Activated CD4-positive, alpha-beta T cell treated with anti-CD3 and anti-CD28 coated beads, Interleukin-2, Interleukin-6, amounts not matched to agents 100 ng/mL and 50 ng/mL, durations not matched to agents 16 hours and 8 hours (primary cell): ENCODE data around the gene PKP2.
"Not testable (repeated sequence)": the region's sequence is repeated elsewhere in the genome, so short reads cannot be mapped to it uniquely, and the experiment has no call there.

ENCODE experiments used
- DNase-seq: peaks from one replicate; pipeline ENCODE4 v3.0.0-alpha.2; 2020

PKP2 gene

DNA sequence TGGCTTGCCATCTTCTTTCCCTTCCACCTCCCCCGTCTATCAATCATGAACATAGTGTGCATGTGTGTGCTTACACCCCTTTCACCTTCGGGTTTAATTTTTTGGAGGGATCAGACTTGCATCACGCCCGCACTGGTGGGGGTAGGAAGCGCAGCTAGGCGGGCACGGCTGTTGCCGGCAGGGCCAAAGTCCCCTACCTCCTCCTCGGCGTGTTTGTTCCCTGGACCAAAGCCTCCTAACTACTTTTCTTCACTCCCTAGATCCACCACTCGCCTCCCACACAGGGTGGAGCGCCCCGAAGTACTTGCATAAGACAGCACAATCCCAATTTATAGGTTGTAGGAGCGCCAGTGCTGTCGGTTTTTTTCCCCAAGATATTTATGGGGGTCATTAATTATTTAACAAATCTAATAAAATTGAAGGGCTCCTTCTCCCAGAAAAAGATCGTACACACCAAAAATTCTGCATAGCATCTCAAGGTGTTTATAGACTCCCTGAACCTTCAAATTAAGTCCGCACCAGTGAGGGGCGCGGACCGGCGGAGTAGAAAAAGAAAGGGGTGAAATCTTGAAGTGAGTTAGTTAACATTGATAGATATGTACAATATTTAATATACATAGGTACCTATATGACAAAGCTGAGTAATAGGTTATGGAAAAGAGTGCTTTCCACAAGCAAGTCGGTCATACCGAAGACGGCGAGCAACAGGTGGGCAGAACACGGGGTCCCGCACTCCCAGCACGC, 717 bp downstream of the PKP2 start:
- no peak for DNase-seq

DNA sequence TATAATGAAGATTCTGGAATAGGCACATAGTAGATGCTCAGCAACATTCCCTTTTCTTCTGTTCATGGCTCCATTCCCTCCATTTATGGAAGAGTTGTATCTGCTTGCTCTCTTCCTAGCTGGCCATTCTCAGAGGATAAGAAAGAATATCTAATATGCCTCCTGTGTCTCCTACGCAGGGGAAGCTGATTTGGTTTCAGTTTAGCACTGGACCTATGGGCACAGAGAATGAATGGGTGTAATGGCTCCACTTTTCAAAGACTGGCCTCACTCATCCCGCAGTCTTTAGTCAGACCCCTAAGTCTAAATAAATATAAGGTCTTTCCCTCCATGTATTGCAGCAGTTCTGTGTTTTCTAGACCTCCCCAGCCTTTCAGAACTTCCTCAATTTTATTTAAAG, 2.0 kb downstream of the PKP2 start:
- DNase-seq = no peak

DNA sequence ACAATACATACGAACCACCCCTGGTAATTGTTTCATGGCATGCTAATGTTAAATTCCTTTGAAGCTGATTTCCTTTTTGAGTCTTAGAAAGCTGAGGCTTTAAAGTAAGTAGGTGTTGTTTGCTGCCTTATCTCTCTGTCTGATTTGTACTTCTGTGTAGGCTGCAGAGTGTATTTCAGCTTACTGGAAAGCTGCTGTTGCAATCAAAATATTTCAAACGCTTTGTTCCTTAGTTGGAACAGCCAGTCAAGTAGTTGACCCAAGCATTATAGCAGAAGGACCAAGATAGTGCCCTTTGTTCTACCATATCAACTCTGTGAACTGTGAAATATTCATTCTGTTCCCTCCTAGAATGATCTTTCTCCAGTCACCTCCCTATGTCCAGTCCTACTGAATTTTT, 3.1 kb downstream of the PKP2 start:
- DNase-seq = no peak

DNA sequence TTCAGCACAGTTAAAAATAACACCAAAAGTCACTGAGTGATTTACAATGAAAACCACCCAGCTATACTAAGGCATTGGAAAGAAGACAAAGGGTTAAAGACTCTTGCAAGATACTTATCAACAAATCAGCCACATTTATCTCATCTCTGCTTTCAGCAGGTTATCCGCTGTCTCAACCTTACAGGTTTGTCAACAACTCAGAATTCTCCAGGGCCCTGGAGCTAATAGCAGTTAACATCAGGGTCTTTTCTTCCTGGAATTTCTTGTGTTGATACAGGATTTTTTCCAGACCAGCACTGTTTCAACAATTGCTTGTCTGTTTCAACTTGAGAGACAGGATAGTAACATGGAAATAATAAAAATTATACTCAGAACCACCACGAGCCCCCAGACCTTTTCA, 3.5 kb downstream of the PKP2 start:
- no peak for DNase-seq

DNA sequence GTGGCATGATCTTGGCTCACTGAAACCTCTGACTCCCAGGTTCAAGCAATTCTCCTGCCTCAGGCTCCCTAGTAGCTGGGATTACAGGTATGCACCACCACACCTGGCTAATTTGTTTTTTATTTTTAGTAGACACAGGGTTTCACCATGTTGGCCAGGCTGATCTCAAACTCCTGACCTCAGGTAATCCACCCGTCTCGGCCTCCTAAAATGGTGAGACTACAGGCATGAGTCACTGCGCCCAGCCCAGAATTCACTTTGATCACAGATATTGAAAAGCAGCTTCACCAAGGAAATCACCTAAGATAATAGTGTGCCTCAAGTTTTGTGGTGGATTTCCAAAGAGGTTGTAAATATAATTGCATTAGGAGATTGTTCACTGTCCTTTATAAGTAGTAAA, 4.2 kb downstream of the PKP2 start:
- not testable (repeated sequence) for DNase-seq

DNA sequence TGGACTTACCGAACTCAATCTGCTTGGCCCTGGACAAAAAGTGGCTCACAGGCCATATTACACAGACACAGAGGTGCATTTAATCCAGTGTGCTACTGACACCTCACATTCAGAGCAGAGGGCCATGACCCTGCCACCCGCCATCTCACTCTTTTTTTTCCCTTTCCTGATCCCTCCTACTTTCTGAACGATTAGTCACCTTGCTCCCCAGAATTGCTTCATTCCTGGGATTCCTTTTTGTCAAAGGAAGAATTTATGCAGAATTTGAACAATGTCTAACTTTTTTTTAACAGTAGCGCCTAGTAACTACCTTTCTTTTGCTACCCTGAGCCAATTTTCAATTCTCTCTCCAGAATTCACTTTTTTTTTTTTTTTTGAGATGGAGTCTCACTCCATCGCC, 4.6 kb downstream of the PKP2 start:
- DNase-seq = no peak

DNA sequence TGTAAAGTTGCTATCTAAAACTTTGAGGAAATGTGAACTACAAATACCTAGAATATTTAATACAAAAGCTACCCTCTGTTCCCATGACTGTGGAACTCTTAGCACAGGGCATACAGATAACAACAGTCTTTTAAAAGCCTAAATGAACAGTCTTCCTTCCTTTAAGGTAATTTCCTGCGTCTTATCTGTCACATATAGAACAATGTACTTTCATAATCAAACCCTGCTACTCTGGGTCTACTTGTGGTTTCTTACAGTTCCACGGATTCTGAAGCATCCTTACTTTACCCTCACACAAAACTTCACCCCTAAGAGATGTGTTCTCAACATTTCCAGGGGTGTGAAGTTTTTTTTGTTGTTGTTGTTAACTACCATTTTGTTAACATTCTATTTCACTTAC, 5.1 kb downstream of the PKP2 start:
- no peak for DNase-seq

DNA sequence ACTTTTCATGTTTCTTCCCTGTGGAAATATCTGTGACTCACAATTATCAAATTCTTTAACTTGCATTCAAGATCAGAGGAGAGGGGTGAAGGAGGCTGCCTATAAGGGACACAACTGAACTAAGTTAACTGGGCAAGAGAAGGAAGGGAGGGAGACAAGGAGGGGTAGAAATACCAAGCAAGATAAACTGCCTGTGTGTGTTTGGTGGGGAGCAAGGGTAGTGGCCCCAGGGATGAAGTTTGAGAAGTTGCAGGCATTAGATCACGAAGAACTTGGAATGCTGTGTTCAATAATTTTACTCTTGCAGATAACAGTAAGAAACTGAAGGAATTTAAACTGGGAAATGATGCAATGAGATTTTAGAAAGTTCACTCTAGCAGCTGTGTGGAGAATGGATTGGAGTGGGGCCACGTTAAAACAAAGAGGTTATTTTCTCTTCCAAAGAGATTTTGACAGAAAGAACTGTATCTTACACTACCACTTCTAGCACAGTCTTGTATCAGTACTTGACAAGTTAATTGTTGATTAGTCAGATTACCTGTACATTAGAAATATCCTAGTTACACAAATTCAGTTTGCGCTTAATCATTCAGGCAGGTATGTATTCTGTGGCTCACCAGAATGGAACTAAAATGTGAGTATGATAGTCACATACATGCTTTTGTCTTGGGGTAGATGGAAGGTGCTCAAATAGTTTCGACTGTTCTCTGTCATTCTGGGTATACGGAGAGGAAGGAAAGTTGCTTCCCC, 7.4 kb downstream of the PKP2 start:
- no peak for DNase-seq

DNA sequence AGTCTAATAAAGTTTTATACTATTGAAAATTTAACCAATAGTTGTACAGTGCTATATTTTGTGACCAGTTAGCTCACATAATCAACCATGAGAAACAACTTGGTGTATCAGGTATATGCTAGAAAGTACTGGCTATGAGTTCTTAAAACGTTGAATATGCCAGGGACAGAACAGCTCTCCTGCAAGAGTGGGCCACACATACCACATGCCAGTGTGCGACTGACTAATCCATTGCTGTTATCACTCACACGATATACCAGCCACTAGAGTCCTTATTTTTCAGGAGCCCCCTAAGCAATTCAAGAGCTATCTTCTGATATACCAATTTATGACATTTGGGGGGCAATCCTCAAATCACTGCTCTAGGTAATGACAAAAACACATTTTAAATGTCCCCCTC, 9.5 kb downstream of the PKP2 start:
- DNase-seq = no peak

DNA sequence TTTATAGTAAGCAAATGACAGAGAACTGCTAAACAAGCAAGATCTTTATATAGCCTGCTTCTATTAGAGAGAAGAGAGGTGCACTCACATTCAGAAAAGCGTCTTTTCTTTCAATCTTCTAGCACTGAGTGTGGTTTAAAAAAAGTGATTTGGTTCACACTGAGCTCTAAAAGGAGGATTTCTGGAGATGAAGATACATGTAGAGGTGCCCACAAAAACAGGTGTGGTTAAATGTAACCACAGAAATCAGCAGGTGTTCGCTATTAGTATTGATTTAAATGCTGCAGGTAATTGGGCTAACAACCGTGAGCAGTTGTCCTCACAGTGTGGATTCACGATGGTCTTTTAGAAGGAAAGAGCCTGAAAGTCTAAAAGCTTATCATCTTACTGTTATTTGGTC, 10.7 kb downstream of the PKP2 start:
- DNase-seq = no peak

DNA sequence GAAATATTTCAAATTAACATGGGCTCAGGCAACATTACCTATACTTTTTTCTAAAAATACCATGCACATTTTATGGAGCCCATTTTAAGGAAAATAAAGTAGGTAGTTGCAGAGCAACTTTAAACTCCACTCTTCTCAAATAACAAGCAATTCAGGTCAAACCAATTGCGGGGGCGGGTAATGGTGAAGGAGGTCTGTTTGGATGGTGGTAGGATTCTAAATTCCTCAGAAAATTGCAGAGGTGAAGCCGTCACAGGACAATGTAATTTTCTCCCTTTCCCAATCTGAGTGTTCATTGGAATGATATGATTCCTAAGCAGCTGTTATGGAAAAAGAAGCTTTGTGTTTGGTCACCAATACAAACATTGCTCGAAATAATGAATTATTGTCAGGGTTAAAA, 11.6 kb downstream of the PKP2 start:
- no peak for DNase-seq

DNA sequence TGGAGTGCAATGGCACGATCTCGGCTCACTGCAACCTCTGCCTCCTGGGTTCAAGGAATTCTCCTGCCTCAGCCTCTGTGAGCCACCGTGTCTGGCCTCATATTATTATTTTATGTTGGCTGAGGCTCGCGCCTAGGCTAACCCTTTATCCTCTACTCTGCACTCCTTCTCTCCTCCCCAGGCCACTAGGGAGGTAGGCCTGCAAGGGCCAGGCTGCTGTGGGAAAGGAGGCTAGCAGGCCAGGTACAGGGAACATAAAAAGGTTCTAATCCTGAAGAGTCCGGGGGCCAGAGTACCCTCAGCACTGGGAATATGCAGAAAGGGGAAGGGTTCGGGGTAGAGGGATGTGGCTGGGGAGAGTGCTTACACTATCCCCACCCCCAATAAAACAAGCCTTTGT, 14.9 kb downstream of the PKP2 start:
- DNase-seq = no peak

DNA sequence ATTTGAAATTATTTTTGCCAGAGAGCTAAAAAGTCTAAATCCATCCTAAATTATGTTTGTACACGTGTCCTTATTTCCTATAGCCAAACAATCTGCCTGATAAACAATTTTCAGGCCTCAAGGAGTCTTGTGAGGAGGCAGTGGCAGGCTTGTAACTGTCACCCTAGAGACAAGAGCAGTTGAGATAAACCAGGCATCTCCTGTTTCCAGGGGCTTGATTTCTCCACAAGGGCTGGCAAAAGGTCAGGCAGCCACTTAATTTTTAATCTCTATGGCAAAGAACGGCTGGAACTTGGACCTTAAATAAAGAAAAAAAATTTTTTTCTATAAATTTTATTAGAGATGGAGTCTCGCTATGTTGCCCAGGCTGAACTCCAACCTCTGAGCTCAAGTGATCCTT, 15.5 kb downstream of the PKP2 start:
- no peak for DNase-seq

DNA sequence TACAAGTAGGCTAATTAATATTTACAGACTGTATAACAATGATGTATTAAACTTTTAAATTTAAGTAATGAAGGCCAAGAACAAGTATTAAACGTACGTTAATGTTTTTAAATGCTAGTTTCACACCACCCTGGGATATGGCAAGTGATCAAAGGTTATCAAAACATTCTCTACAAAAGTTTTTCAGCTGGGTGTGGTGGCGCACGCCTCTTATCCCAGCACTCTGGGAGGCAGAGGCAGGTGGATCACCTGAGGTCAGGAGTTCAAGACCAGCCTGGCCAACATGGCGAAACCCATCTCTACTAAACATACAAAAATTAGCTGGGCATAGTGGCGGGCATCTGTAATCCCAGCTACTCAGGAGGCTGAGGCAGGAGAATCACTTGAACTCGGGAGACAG, 17.5 kb downstream of the PKP2 start:
- DNase-seq = not testable (repeated sequence)

DNA sequence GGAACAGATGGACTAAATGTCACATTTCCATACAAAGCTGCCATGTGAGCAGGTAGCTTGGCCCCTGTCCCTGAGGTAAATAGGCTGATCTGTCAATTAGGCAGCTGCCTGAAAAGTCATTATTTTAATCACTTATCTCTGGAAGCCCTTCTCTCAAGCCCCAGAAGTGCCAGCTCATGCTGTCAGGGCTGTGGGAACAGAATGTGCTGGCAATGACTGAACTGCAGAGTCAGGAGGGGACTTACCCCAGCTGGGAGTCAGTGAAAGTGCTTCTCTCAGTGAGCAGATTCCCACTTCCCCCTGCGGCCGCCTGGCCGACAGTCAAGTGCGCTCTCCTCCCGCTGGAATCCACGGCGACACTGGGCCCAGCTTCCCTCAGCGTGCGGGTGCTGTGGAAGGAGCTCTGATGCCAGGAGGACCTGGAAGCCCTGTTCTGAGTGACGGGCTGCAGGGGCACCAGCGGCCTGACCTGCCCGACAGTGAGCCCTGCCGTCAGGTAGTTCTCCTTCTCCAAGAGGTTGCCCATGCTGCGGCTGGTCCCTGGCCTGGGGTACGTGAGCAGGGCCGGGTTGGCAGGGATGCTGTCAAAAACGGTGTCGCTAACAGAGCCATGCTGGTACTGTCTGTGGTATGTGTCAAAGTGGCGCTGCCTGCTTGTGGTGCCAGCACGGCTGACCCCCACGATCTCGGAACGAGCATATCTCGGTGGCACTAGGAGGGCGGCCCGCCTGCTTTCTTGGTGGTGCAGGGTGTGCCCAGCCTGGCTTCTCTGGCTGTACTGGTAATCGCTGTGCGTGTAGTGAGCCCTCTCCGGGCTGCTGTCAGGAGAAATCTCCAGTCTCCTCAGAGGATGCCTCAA, 18.7 kb downstream of the PKP2 start:
- no peak for DNase-seq

DNA sequence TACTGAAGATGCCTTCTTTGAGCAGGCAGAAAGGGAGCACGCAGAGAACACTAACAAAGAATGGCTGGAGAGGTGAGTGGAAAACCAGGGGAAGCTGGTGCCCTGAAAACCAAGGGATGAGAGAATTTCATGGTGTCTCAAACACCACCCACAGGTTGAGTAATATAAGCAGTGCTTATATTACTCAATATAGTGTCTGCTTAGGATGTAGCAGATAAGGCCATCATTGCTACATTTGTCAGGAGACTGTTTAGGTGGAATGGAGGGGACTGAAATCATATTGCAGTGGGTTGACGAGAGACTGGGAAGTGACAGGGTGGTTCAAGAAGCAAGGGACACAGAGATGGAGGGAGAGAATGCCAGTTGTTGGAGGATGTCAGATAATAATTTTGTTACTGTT, 20.6 kb downstream of the PKP2 start:
- DNase-seq = no peak

DNA sequence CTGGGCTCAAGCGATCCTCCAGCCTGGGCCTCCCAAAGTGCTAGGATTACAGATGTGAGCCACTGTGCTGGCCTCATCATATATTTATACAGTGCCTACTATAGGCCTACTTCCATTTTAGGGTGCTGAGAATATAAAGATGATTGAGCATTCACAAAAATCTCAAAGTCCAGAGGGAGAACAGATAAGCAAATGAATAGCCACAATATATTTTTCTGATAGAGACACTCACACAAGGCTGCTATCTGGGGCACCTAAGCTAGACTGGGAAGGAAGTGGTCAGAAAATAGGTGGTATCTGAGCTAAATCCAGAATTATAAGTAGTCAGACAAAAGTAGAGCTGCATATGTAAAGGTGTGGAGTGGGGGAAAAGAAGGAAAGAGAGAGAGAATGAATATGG, 21.6 kb downstream of the PKP2 start:
- DNase-seq = no peak

DNA sequence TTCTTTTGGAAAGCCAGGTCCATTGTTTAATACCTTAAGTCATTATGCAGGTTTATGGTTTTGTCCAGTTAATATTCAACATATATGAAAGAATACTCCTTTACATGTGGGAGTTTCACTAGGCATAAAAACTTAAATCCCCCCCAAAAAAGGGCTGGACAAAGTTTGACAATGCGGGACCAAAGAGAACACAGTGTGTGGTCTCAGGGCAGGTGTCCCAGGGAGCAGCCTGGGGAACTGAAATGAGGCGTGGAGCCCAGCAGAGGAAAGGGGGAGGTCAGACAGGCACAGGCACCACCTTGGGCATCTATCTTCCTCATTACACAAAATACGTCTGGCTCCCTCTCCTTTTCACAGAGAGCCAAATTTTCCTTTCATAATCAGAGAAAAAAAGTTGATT, 22.5 kb downstream of the PKP2 start:
- DNase-seq = no peak

DNA sequence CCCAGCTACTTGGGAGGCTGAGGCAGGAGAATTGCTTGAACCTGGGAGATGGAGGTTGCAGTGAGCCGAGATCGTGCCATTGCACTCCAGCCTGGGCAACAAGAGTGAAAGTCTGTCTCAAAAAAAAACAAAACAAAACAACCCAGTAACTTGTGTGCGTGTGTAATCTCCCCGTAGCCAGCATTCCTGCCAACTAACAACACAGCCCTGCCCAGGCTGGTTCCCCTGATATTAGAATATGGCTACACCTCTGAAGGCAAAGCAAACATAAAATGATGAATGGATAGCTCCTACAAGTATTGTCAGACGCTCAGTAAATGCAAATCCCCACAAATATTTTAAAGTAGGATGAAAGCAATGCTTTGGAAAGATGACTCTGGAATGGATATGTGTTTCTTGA, 24.2 kb downstream of the PKP2 start:
- not testable (repeated sequence) for DNase-seq

DNA sequence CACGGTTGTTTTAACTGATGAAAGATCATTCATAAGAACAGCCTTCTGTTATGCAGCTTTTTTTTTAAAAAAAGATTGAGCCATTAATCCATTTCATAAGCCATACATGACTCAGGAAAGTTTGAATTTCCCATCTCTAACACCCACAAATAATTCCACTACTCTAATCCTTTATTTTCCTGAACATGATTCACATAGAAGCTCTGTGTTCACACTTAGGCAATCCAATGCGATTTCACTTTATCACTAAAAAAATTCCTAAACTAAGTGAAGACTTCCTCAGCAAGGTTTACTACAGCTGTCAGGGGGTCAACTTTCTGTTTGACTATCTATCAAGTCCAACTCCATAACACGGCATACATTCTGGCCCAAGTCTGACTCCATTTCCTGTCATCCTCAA, 25.9 kb downstream of the PKP2 start:
- no peak for DNase-seq

DNA sequence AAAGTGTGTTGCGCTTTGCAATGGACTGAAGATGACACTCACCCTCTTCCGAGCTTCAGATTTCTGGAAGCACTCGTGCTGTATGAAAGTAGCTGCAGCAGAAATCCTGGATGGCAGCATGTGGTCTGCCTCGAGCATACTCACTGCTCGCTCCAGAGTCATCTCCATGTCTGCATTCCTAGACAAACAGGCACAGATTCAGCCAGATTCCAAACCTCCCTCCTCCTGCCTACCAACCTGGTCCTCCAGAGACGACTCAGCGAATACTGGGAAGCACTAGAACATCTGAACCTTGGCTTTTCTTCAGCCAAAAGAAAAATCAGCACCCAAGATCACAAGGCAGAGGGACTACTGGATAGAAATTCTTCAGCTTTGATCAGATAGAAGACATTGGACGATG, 27.7 kb downstream of the PKP2 start:
- no peak for DNase-seq

DNA sequence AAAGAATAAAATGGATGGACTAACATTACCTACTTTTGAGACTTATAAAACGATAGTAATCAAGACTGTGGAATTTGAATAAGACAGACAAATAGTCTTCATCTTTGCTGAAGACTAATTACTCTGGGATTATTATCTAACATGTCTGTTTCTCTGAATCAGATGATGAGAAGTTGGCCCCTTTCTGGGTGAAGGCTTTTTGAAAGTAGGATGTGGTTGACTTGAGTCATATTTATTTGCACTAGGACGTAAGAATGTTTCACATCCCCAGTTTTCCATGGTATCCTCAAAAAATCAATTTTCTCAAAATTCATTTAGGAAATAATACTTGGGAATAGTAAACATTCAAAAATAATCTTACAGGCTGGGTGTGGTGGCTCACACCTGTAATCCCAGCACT, 31.8 kb downstream of the PKP2 start:
- no peak for DNase-seq

DNA sequence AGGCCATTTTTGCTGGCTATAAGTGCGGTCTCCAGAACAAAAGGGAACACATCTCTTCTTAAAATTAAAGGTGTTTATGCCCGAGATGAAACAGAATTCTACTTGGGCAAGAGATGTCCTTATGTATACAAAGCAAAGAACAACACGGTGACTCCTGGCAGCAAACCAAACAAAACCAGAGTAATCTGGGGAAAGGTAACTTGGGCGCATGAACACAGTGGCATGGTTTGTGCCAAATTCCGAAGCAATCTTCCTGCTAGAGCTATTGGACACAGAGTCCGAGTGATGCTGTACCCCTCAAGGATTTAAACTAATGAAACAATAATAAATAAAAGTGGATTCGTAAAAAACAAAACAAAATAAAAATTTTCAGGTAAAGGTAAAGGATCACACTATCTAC, 33.4 kb downstream of the PKP2 start:
- DNase-seq = no peak

DNA sequence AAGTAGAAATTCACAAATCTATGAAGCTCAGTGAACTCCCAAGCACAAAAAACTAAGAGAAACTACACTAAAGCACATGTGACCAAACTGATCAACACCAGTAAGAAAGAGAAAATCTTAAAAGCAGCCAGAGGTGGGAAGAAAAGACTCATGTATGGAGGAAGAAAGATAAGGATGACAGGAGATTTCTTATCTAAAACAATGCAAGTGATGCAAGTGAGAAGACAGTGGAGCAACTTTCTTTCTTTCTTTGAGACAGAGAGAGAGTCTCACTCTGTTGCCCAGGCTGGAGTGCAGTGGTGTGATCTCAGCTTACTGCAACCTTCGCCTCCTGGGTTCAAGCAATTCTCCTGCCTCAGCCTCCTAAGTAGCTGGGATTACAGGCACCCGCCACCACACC, 34.9 kb downstream of the PKP2 start:
- DNase-seq = not testable (repeated sequence)
